ENCODE data around the gene RHOC.

DNA sequence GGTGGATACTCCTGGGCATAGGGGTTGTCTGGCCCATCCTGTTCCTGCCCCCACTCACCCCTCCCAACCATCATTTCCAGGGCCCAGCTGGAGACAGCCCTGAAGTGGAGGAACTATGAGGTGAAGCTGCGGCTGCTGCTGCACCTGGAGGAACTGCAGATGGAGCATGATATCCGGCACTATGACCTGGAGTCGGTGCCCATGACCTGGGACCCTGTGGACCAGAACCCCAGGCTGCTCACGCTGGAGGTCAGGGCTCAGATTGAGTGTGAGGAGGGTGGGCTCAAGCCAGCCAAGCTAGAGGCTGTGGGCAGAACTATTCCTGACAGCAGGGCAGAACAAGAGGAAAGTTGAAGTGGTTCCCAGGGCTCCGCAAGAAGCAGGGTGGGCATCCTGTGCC is 14.2 kb downstream of the RHOC start:
- TF ChIP-seq, protein P1, sequence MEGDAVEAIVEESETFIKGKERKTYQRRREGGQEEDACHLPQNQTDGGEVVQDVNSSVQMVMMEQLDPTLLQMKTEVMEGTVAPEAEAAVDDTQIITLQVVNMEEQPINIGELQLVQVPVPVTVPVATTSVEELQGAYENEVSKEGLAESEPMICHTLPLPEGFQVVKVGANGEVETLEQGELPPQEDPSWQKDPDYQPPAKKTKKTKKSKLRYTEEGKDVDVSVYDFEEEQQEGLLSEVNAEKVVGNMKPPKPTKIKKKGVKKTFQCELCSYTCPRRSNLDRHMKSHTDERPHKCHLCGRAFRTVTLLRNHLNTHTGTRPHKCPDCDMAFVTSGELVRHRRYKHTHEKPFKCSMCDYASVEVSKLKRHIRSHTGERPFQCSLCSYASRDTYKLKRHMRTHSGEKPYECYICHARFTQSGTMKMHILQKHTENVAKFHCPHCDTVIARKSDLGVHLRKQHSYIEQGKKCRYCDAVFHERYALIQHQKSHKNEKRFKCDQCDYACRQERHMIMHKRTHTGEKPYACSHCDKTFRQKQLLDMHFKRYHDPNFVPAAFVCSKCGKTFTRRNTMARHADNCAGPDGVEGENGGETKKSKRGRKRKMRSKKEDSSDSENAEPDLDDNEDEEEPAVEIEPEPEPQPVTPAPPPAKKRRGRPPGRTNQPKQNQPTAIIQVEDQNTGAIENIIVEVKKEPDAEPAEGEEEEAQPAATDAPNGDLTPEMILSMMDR (IDR thresholded peaks at IDR 0.05), result no peak
- TF ChIP-seq EZH2 (IDR thresholded peaks at IDR 0.05; ENCODE audit: borderline replicate concordance, insufficient read depth, low read depth, low read length, poor library complexity, severe bottlenecking), result no peak

All from B cell (primary cell).